Sigmoid colon (tissue), 7 donors: Measurements from ENCODE around the gene MACROH2A1. TPM values are rescaled to one million over a fixed set of nuclear protein-coding genes. Genes with fewer than 3 reads are reported as not detected.

Experiments
- DNase-seq: peaks from one replicate; pipeline ENCODE4 v3.0.0-alpha.2; 2019
- H3K27ac ChIP-seq, 4 donors: fragments of 200-600 bp; sonication (generic); one replicate each; pipeline ENCODE4 v1.5.1; 2016 to 2019; ENCODE audit warnings: mild to moderate bottlenecking in 1 of 4
- H3K27me3 ChIP-seq, 3 donors: fragments of 200-600 bp; sonication (generic); one replicate each; pipeline ENCODE4 v1.5.1; 2019; ENCODE audit warnings: mild to moderate bottlenecking in 1 of 3
- H3K36me3 ChIP-seq, 4 donors: fragments of 200-600 bp; sonication (generic); one replicate each; pipeline ENCODE4 v1.5.1; 2016 to 2019
- H3K4me1 ChIP-seq, 4 donors: fragments of 200-600 bp; sonication (generic); one replicate each; pipeline ENCODE4 v1.5.1; 2017 to 2019
- H3K4me3 ChIP-seq, 4 donors: fragments of 200-600 bp; sonication (generic); one replicate each; pipeline ENCODE4 v1.5.1; 2017 to 2019; ENCODE audit warnings: mild to moderate bottlenecking in 2 of 4, moderate library complexity in 1 of 4
- H3K9me3 ChIP-seq, 4 donors: fragments of 200-600 bp in 3 of 4; sonication (generic) in 3 of 4; one replicate each; pipeline versions ENCODE4 v1.5.1 to v1.6.1; 2013 to 2019
- EP300 ChIP-seq, 4 donors: sonication (generic); formaldehyde crosslinking; IDR thresholded peaks; one replicate each; pipeline ENCODE4 v1.6.1; 2017; ENCODE audit warnings: antibody characterized with exemption in 4 of 4
- POLR2A ChIP-seq, 2 donors: fragments of 450-650 bp; IDR thresholded peaks; one replicate each; pipeline ENCODE4 v1.6.1; 2016; ENCODE audit warnings: antibody characterized with exemption in 2 of 2, mild to moderate bottlenecking in 2 of 2, moderate library complexity in 2 of 2
- POLR2AphosphoS5 ChIP-seq, 4 donors: sonication (generic); formaldehyde crosslinking; IDR thresholded peaks; one replicate each; pipeline ENCODE4 v1.6.1; 2017; ENCODE audit warnings: antibody characterized with exemption in 4 of 4
- WGBS, 2 donors: extraction: QIAGEN DNeasy Blood & Tissue Kit; methylation state at CpG; one replicate each; pipeline ENCODE4 v1.1.7; 2013; 5-methylcytosine and 5-hydroxymethylcytosine counted together
- intact Hi-C: fragments of 100-400 bp; cut with DNase I; formaldehyde crosslinking; loops from one replicate; pipeline ENCODE4 v1.15.1; 2023
- polyA plus RNA-seq, 3 donors: library from polyadenylated mRNA; stranded (reverse); fragments of 200-250 nt; gene quantifications; one replicate each; pipeline ENCODE4 v1.2.3, GENCODE V29; 2013
- total RNA-seq, 4 donors: library from RNA; depleted of rRNA; stranded (reverse); fragments of >200 nt; gene quantifications; one replicate each; pipeline ENCODE4 v1.1.0, GENCODE V29; 2016
- TF ChIP-seq, protein P1 (sequence below), 4 experiments: fragments of 450-650 bp in 3 of 4; fragments of 200-600 bp in 1 of 4; IDR thresholded peaks; one replicate each; pipeline ENCODE4 v1.5.1; 2016 to 2019; ENCODE audit warnings: antibody characterized with exemption in 4 of 4, mild to moderate bottlenecking in 3 of 4, moderate library complexity in 2 of 4
- donor health status: healthy with polysubstance abuse.
- donor health status: Bipolar disorder and iron deficiency.
- donor health status: healthy.

Gene MACROH2A1
- total and polyA plus RNA-seq, 7 donors = 123 to 202 (median 175) TPM

DNA sequence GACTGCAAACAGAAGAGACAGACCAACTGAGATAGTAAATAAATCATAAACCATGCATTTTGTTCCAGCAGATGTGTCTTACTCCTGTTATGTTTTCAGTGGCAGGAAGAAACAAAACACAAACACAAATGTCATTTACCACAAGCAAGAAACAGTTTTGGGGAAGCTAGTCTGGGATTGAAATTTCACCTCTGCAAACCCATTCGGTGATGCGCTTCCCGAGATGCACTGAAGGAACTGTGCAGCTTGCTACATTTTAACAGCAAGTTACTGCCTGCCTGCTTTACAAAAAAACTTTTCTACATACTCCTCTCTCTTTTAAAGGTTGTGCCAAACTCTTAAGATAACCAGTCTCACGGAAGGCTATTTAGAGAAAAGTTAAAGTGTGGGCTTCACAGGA is 3.2 kb downstream of the MACROH2A1 start:
- 58 to 67% methylated on average over 4 of the region's 4 CpGs for WGBS, 2 donors
- H3K4me3 ChIP-seq = no peak overlapping the region
- no peak for DNase-seq
- no peaks in the 10 kb centered on the region for H3K27me3 ChIP-seq
- intact Hi-C loops = no loop called here
- peak overlapping the region in 1 of 4 donors; percentile 29 for H3K27ac ChIP-seq
- TF ChIP-seq POLR2A (IDR thresholded peaks at IDR 0.05) (no peak), POLR2AphosphoS5 (IDR thresholded peaks at IDR 0.05) (no peak), EP300 (IDR thresholded peaks at IDR 0.05) (no peak)
- TF ChIP-seq, protein P1, sequence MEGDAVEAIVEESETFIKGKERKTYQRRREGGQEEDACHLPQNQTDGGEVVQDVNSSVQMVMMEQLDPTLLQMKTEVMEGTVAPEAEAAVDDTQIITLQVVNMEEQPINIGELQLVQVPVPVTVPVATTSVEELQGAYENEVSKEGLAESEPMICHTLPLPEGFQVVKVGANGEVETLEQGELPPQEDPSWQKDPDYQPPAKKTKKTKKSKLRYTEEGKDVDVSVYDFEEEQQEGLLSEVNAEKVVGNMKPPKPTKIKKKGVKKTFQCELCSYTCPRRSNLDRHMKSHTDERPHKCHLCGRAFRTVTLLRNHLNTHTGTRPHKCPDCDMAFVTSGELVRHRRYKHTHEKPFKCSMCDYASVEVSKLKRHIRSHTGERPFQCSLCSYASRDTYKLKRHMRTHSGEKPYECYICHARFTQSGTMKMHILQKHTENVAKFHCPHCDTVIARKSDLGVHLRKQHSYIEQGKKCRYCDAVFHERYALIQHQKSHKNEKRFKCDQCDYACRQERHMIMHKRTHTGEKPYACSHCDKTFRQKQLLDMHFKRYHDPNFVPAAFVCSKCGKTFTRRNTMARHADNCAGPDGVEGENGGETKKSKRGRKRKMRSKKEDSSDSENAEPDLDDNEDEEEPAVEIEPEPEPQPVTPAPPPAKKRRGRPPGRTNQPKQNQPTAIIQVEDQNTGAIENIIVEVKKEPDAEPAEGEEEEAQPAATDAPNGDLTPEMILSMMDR (IDR thresholded peaks at IDR 0.05) = no peak
- no peaks in the 10 kb centered on the region for H3K9me3 ChIP-seq
- H3K4me1 ChIP-seq = peaks cover 0 to 84% (median 76%) of the 10 kb centered on the region in 4 donors
- H3K36me3 ChIP-seq = no peaks in the 10 kb centered on the region

DNA sequence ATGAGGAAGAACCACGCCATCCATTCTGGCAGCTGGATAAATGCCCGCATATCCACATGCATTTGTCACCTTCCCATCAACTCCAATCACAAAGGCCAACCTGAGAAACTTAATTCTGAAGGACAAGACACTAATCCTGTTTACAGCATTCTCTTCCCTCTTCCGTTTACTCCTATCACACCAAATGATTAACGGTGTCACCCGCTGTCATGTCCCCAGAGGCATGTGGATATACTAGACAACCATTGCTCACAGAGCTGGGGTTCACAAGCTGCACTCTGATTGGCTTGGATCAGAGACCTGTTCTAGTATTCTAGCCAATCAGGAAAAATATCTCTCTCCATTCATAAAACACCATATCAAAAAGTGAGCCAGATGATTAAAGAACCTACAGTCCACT is 3.6 kb downstream of the MACROH2A1 start:
- intact Hi-C loops = no loop called here
- H3K4me1 ChIP-seq = peaks cover 0 to 88% (median 79%) of the 10 kb centered on the region in 4 donors
- H3K27ac ChIP-seq = no peak overlapping the region
- H3K36me3 ChIP-seq = no peaks in the 10 kb centered on the region
- DNase-seq = no peak
- no peaks in the 10 kb centered on the region for H3K27me3 ChIP-seq
- TF ChIP-seq, protein P1 (IDR thresholded peaks at IDR 0.05) = no peak
- no peaks in the 10 kb centered on the region for H3K9me3 ChIP-seq
- 74 to 81% methylated on average over 5 of the region's 5 CpGs for WGBS, 2 donors
- no peak overlapping the region for H3K4me3 ChIP-seq

DNA sequence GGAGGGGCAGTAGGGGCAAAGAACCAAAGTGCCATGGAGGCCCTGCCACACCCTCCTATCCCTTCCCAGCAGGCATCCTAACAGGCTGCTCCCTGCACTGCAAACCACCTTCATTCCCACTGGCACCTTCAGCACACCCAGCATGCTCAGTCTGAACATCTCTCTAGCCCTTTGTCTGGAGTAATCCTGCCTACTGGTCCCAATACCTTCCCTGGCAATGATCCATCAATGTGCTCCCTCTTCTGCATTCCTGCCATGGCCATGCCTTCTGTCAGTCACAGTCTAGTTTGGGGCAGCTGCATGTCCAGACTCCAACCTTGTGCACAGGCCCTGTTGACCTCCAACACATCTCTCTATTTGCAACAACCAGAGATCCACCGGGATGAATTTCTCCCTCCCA is 4.9 kb downstream of the MACROH2A1 start:
- 92 to 96% methylated on average over 1 of the region's 1 CpG for WGBS, 2 donors
- H3K4me1 ChIP-seq = peaks cover 0 to 88% (median 78%) of the 10 kb centered on the region in 4 donors
- no peak overlapping the region for H3K4me3 ChIP-seq
- H3K27me3 ChIP-seq = no peaks in the 10 kb centered on the region
- peak overlapping the region in 2 of 4 donors; percentile 32 to 40 for H3K27ac ChIP-seq
- no peaks in the 10 kb centered on the region for H3K9me3 ChIP-seq
- no peak for DNase-seq
- intact Hi-C loops = no loop called here
- H3K36me3 ChIP-seq = peaks cover 0 to 10% (median under 1%) of the 10 kb centered on the region in 4 donors
- TF ChIP-seq POLR2AphosphoS5 (IDR thresholded peaks at IDR 0.05) (no peak), POLR2A (IDR thresholded peaks at IDR 0.05) (no peak), EP300 (IDR thresholded peaks at IDR 0.05) (no peak)
- TF ChIP-seq, protein P1 (IDR thresholded peaks at IDR 0.05) = no peak

DNA sequence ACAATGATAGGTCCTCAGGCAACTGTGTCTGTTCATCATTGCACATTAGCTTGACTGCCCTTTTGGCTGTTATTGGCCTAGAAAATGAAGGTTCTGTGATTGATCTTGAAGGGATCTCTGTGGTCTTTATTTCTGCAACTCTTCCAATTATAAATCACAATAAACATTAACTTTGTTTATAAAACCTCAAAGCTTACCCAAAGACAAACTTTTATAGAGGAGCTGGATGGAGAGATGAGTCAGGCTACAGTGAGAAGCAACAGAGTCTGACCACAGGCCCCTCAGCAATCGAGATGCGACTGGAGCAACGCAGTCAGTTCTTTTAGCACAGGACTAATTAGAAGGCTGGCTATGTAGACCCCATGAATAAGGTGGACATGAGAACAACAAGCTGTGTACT is 5.3 kb downstream of the MACROH2A1 start:
- Histone ChIP-seq H3K4me3 (no peak overlapping the region), H3K27ac (peak overlapping the region in 3 of 4 donors; percentile 27 to 40 (median 32)), H3K9me3 (no peaks in the 10 kb centered on the region), H3K36me3 (peaks cover 0 to 14% (median 2%) of the 10 kb centered on the region in 4 donors), H3K27me3 (no peaks in the 10 kb centered on the region), H3K4me1 (peaks cover 0 to 89% (median 78%) of the 10 kb centered on the region in 4 donors)
- DNase-seq = no peak
- TF ChIP-seq EP300 (IDR thresholded peaks at IDR 0.05) (no peak), POLR2A (IDR thresholded peaks at IDR 0.05) (no peak), POLR2AphosphoS5 (IDR thresholded peaks at IDR 0.05) (no peak)
- 65 to 78% methylated on average over 3 of the region's 3 CpGs for WGBS, 2 donors
- intact Hi-C loops = no loop called here

DNA sequence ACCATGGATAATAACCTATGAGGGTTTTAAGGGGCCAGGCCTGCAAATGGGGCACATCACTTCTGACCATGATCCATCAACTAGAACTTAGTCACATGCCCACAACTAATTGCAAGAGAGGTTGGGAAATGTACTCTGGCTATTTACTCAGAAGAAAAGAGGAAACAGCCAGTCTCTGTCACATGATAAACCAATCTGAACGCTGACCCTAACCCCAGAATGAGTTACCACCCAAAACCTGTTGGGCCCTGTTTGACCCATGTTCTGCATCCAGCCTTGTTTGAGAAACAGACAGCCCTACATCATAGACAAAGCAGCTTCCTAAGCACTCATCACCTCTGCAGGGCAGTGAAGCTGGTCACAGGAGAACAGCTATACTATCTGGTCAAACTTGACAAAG is 5.8 kb downstream of the MACROH2A1 start:
- Histone ChIP-seq H3K4me1 (peaks cover 0 to 88% (median 78%) of the 10 kb centered on the region in 4 donors), H3K4me3 (no peak overlapping the region), H3K36me3 (peaks cover 0 to 19% (median 2%) of the 10 kb centered on the region in 4 donors), H3K9me3 (no peaks in the 10 kb centered on the region), H3K27me3 (no peaks in the 10 kb centered on the region), H3K27ac (peak overlapping the region in 3 of 4 donors; percentile 27 to 40 (median 32))
- intact Hi-C loops = no loop called here
- WGBS, 2 donors = 42 to 69% methylated on average over 1 of the region's 1 CpG
- DNase-seq = no peak
- peak in 1 of 4 donors; percentile 53 for TF ChIP-seq EP300 (IDR thresholded peaks at IDR 0.05)
- TF ChIP-seq POLR2A (IDR thresholded peaks at IDR 0.05) = no peak
- peak in 1 of 4 donors; percentile 26 for TF ChIP-seq POLR2AphosphoS5 (IDR thresholded peaks at IDR 0.05)

DNA sequence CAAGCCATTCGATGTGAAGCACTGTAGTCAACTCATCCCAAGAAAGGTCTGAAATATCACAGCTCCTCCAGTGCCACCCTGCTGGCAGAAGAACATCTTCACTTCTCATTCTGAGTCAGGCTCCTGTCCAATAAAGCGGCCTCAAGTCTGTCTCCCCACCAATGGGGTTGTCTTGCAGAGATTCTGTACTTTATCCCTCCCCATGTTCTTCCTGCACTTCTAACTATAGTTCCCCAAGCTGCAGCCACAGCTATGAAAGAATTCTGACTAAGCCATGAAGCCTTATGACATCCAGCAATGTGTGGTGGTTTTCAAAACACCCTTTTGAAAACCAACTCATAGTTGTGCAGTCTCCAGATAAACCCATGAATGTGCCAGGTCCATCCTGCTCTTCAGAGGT is 6.8 kb downstream of the MACROH2A1 start:
- TF ChIP-seq POLR2A (IDR thresholded peaks at IDR 0.05) (no peak), EP300 (IDR thresholded peaks at IDR 0.05) (no peak), POLR2AphosphoS5 (IDR thresholded peaks at IDR 0.05) (no peak)
- TF ChIP-seq, protein P1 (IDR thresholded peaks at IDR 0.05) = no peak
- Histone ChIP-seq H3K27me3 (no peaks in the 10 kb centered on the region), H3K4me1 (peaks cover 0 to 82% (median 72%) of the 10 kb centered on the region in 4 donors), H3K36me3 (peaks cover 0 to 29% (median 4%) of the 10 kb centered on the region in 4 donors), H3K27ac (peak overlapping the region in 3 of 4 donors; percentile 19 to 45 (median 40)), H3K9me3 (no peaks in the 10 kb centered on the region), H3K4me3 (no peak overlapping the region)
- 83 to 84% methylated on average over 2 of the region's 2 CpGs for WGBS, 2 donors
- intact Hi-C loops = no loop called here
- DNase-seq = no peak
